HEK293 (cell line): ENCODE results near the gene LUZP4.

Source experiments
- CTCF ChIA-PET: fragments of 350-600 bp; formaldehyde crosslinking; extraction: SDS; loops from one replicate; lab custom pipeline; 2021; ENCODE audit warnings: antibody characterized with exemption; lab: Yijun Ruan, JAX
- POLR2A ChIA-PET: fragments of 300-600 bp; formaldehyde crosslinking; extraction: SDS; loops from one replicate; lab custom pipeline; 2020; ENCODE audit warnings: antibody characterized with exemption, inconsistent platforms; lab: Yijun Ruan, JAX
- H3K27ac ChIP-seq: fragments of 200-500 bp; sonication (Bioruptor generic); 2 replicates; pipeline ENCODE4 v1.5.1; 2014; ENCODE audit warnings: low read depth, low read length, control low read depth, inconsistent platforms; ENCODE audit errors: extremely low read depth
- H3K36me3 ChIP-seq, 2 experiments: fragments of 200-500 bp in 1 of 2; sonication (Bioruptor generic) in 1 of 2; 1 replicate in 1 of 2; 2 replicates in 1 of 2; pipeline ENCODE4 v1.5.1; 2014 to 2017; ENCODE audit warnings: inconsistent platforms in 2 of 2, low read length in 2 of 2; ENCODE audit not compliant: control insufficient read depth in 2 of 2, insufficient read depth in 1 of 2
- H3K4me1 ChIP-seq: fragments of 200-500 bp; sonication (Bioruptor generic); 2 replicates; pipeline ENCODE4 v1.5.1; 2014; ENCODE audit warnings: mild to moderate bottlenecking, low read length, inconsistent platforms; ENCODE audit not compliant: control insufficient read depth, insufficient read depth
- H3K4me3 ChIP-seq: 2 replicates; pipeline ENCODE4 v1.5.1; 2011; ENCODE audit warnings: low read depth, mild to moderate bottlenecking, control low read depth, low read length, moderate library complexity
- H3K9me3 ChIP-seq: fragments of 200-500 bp; sonication (Bioruptor generic); 2 replicates; pipeline ENCODE4 v1.5.1; 2014; ENCODE audit warnings: low read depth, low read length, inconsistent platforms; ENCODE audit not compliant: control insufficient read depth, insufficient read depth
- GLI4 ChIP-seq: fragments of 450-650 bp; formaldehyde crosslinking; IDR thresholded peaks from 2 replicates; pipeline ENCODE4 v1.5.1; 2016; ENCODE audit warnings: missing biosample characterization, missing genetic modification characterization
- IKZF3 ChIP-seq: fragments of 450-650 bp; IDR thresholded peaks from 2 replicates; pipeline ENCODE4 v1.5.0; 2018; ENCODE audit warnings: missing biosample characterization, mild to moderate bottlenecking, missing genetic modification characterization, moderate library complexity
- INSM2 ChIP-seq: fragments of 450-650 bp; formaldehyde crosslinking; IDR thresholded peaks from 2 replicates; pipeline ENCODE4 v1.5.1; 2016; ENCODE audit warnings: missing biosample characterization, missing genetic modification characterization
- OSR2 ChIP-seq: fragments of 450-650 bp; formaldehyde crosslinking; IDR thresholded peaks from 2 replicates; pipeline ENCODE4 v1.5.1; 2016; ENCODE audit warnings: missing biosample characterization, missing genetic modification characterization
- OVOL3 ChIP-seq: fragments of 450-650 bp; formaldehyde crosslinking; IDR thresholded peaks from 2 replicates; pipeline ENCODE4 v1.5.1; 2016; ENCODE audit warnings: missing biosample characterization, missing genetic modification characterization
- REPIN1 ChIP-seq: fragments of 450-650 bp; formaldehyde crosslinking; IDR thresholded peaks from 2 replicates; pipeline ENCODE4 v1.5.1; 2017; ENCODE audit warnings: missing biosample characterization, missing genetic modification characterization, low read depth
- YY2 ChIP-seq: fragments of 450-650 bp; formaldehyde crosslinking; IDR thresholded peaks from 2 replicates; pipeline ENCODE4 v1.5.1; 2016; ENCODE audit warnings: missing biosample characterization, missing genetic modification characterization
- ZBTB20 ChIP-seq: fragments of 450-650 bp; formaldehyde crosslinking; IDR thresholded peaks from 2 replicates; pipeline ENCODE4 v1.5.1; 2016; ENCODE audit warnings: missing biosample characterization, missing genetic modification characterization
- ZFHX2 ChIP-seq: fragments of 450-650 bp; formaldehyde crosslinking; conservative IDR thresholded peaks from 2 replicates; pipeline ENCODE4 v1.5.1; 2016; ENCODE audit warnings: missing biosample characterization, missing genetic modification characterization
- ZFP69B ChIP-seq: fragments of 450-650 bp; formaldehyde crosslinking; IDR thresholded peaks from 2 replicates; pipeline ENCODE4 v1.5.1; 2016; ENCODE audit warnings: missing biosample characterization, missing genetic modification characterization
- ZIC2 ChIP-seq: fragments of 450-650 bp; formaldehyde crosslinking; IDR thresholded peaks from 2 replicates; pipeline ENCODE4 v1.5.1; 2016; ENCODE audit warnings: missing biosample characterization, missing genetic modification characterization
- ZNF211 ChIP-seq: fragments of 450-650 bp; formaldehyde crosslinking; IDR thresholded peaks from 2 replicates; pipeline ENCODE4 v1.5.1; 2016; ENCODE audit warnings: low read depth, missing biosample characterization, missing genetic modification characterization
- ZNF24 ChIP-seq: fragments of 450-650 bp; formaldehyde crosslinking; IDR thresholded peaks from 2 replicates; pipeline ENCODE4 v1.5.1; 2016; ENCODE audit warnings: missing biosample characterization, missing genetic modification characterization
- ZNF426 ChIP-seq: fragments of 450-650 bp; formaldehyde crosslinking; IDR thresholded peaks from 2 replicates; pipeline ENCODE4 v1.5.1; 2017; ENCODE audit warnings: missing biosample characterization, missing genetic modification characterization, mild to moderate bottlenecking, inconsistent platforms, moderate library complexity
- ZNF433 ChIP-seq: fragments of 450-650 bp; formaldehyde crosslinking; IDR thresholded peaks from 2 replicates; pipeline ENCODE4 v1.5.1; 2016; ENCODE audit warnings: missing biosample characterization, missing genetic modification characterization, low read depth
- ZNF514 ChIP-seq: fragments of 450-650 bp; formaldehyde crosslinking; IDR thresholded peaks from 2 replicates; pipeline ENCODE4 v1.5.1; 2016; ENCODE audit warnings: missing biosample characterization, missing genetic modification characterization
- ZNF596 ChIP-seq: fragments of 450-650 bp; IDR thresholded peaks from 2 replicates; pipeline ENCODE4 v1.5.0; 2018; ENCODE audit warnings: missing biosample characterization, mild to moderate bottlenecking, missing genetic modification characterization, moderate library complexity
- ZNF777 ChIP-seq: fragments of 450-650 bp; formaldehyde crosslinking; IDR thresholded peaks from 2 replicates; pipeline ENCODE4 v1.5.1; 2017; ENCODE audit warnings: missing biosample characterization, missing genetic modification characterization, borderline replicate concordance
- TF ChIP-seq, protein P1 (sequence below): fragments of 450-650 bp; formaldehyde crosslinking; IDR thresholded peaks from 2 replicates; pipeline ENCODE4 v1.5.1; 2016; ENCODE audit warnings: missing biosample characterization, missing genetic modification characterization
- TF ChIP-seq, protein P2 (sequence below): fragments of 450-650 bp; formaldehyde crosslinking; IDR thresholded peaks from 2 replicates; pipeline ENCODE4 v1.5.1; 2017; ENCODE audit warnings: missing biosample characterization, missing genetic modification characterization
- TF ChIP-seq, protein P3 (sequence below): fragments of 450-650 bp; formaldehyde crosslinking; IDR thresholded peaks from 2 replicates; pipeline ENCODE4 v1.5.1; 2017; ENCODE audit warnings: missing biosample characterization, mild to moderate bottlenecking, missing genetic modification characterization, moderate library complexity

The LUZP4 gene

DNA sequence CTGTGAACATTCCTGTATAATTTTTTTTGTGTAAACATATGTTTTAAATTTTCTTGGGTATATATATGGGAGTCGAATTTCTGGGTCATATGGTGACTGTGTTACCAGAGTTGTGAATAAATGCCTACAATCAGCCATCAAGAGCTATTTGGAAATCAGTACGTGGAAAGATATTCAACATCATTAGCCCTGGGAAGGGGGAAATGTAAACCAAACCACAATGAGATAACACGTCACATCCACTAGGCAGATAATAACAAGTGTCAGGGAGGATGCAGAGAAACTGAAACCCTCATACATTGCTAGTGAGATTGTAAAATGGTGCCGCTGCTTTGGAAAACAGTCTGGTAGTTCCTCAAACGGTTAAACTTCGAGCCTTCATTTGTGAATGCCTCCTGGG lies 43.9 kb downstream of the LUZP4 start:
- POLR2A ChIA-PET, result interaction anchor here (0.6 to 4.2 kb wide), 3 partner anchors 59 to 228 kb away, joined by 3 to 15 read pairs (median 3); partner anchors contain the start of gene PLS3

DNA sequence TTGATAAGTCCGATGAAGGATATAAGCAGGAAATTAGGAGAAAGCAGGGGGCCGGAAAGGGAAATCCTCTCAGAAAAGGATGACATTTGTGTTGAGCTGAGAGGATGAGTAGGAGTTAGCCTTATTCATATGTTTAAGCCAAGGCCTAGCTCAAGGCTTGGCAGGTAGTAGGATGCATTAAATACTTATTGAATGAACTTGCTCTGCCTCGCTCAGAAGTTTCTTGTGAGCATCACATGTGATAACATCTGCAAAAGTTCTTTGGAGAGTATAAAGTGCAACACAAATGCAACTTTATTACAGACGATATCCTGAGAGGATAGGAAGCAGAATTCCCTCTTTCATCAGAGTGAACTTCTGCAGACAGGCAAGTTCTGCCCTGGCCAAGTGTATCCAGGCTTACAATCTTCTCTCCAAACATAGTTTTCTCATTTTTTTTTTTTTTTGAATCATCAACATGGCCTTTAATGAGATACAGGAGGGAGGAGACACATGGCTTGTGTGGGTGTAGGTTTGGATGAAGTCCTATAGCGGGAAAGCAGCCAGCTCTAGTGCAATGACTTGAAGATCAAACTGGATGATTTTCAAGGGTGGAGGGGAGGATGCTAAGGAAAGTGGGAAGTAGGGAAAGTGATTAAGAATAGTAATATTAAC lies 48.1 kb downstream of the LUZP4 start:
- no peak overlapping the region for H3K27ac ChIP-seq
- POLR2A ChIA-PET, result no interaction called here

More for the DNA sequence above, 43.9 kb downstream of the LUZP4 start:
- H3K36me3 ChIP-seq, result no peaks in the 10 kb centered on the region
- CTCF ChIA-PET, result interaction anchor here (0.5 to 3.3 kb wide), 11 partner anchors 11 to 346 kb away, joined by 3 to 15 read pairs (median 3); no protein-coding TSS in a partner anchor
- no peak overlapping the region for H3K4me3 ChIP-seq
- no peaks in the 10 kb centered on the region for H3K4me1 ChIP-seq
- H3K9me3 ChIP-seq, result no peaks in the 10 kb centered on the region
- TF ChIP-seq ZNF24 (no peak), ZNF596 (tag by site-specific recombination) (no peak), ZFP69B (tag by site-specific recombination) (no peak), ZNF433 (no peak), INSM2 (tag by site-specific recombination) (no peak), IKZF3 (no peak), REPIN1 (tag by site-specific recombination) (no peak), ZNF211 (tag by site-specific recombination) (no peak), ZNF426 (tag by site-specific recombination) (no peak), ZBTB20 (no peak), ZNF777 (tag by site-specific recombination) (no peak), OSR2 (tag by site-specific recombination) (no peak), YY2 (tag by site-specific recombination) (no peak), ZIC2 (tag by site-specific recombination) (no peak)
- TF ChIP-seq, protein P1, sequence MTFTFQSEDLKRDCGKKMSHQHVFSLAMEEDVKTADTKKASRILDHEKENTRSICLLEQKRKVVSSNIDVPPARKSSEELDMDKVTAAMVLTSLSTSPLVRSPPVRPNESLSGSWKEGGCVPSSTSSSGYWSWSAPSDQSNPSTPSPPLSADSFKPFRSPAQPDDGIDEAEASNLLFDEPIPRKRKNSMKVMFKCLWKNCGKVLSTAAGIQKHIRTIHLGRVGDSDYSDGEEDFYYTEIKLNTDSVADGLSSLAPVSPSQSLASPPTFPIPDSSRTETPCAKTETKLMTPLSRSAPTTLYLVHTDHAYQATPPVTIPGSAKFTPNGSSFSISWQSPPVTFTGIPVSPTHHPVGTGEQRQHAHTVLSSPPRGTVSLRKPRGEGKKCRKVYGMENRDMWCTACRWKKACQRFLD (tag by site-specific recombination), result no peak
- no peak overlapping the region for H3K27ac ChIP-seq

GRCh38 chrX:115339441-115340025 lies 50.0 kb downstream of the LUZP4 start:
- POLR2A ChIA-PET, result interaction anchor here (0.6 to 0.7 kb wide), 2 partner anchors 223 to 276 kb away, joined by 3 to 6 read pairs; no protein-coding TSS in a partner anchor
- Histone ChIP-seq H3K27ac (no peak overlapping the region), H3K36me3 (no peaks in the 10 kb centered on the region), H3K4me3 (no peak overlapping the region), H3K9me3 (no peaks in the 10 kb centered on the region), H3K4me1 (no peaks in the 10 kb centered on the region)
- TF ChIP-seq ZNF514 (no peak), GLI4 (tag by site-specific recombination) (no peak)
- TF ChIP-seq, protein P2, sequence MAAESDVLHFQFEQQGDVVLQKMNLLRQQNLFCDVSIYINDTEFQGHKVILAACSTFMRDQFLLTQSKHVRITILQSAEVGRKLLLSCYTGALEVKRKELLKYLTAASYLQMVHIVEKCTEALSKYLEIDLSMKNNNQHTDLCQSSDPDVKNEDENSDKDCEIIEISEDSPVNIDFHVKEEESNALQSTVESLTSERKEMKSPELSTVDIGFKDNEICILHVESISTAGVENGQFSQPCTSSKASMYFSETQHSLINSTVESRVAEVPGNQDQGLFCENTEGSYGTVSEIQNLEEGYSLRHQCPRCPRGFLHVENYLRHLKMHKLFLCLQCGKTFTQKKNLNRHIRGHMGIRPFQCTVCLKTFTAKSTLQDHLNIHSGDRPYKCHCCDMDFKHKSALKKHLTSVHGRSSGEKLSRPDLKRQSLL (tag by site-specific recombination), result no peak
- TF ChIP-seq, protein P3, sequence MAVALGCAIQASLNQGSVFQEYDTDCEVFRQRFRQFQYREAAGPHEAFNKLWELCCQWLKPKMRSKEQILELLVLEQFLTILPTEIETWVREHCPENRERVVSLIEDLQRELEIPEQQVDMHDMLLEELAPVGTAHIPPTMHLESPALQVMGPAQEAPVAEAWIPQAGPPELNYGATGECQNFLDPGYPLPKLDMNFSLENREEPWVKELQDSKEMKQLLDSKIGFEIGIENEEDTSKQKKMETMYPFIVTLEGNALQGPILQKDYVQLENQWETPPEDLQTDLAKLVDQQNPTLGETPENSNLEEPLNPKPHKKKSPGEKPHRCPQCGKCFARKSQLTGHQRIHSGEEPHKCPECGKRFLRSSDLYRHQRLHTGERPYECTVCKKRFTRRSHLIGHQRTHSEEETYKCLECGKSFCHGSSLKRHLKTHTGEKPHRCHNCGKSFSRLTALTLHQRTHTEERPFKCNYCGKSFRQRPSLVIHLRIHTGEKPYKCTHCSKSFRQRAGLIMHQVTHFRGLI (tag by site-specific recombination), result no peak
- CTCF ChIA-PET, result interaction anchor here (0.6 to 1.3 kb wide), 3 partner anchors 9 to 297 kb away, joined by 3 to 4 read pairs (median 3); no protein-coding TSS in a partner anchor

More for the DNA sequence above, 48.1 kb downstream of the LUZP4 start:
- TF ChIP-seq ZFHX2 (tag by site-specific recombination) (0 out of 2 replicates have a peak, but pooled peaks have one; percentile 15), OVOL3 (tag by site-specific recombination) (no peak)
- Histone ChIP-seq H3K9me3 (no peaks in the 10 kb centered on the region), H3K4me3 (no peak overlapping the region), H3K36me3 (no peaks in the 10 kb centered on the region), H3K4me1 (no peaks in the 10 kb centered on the region)
- CTCF ChIA-PET, result no interaction called here
